Measurements from ENCODE around the gene JADE1.

- TF ChIP-seq POLR2A (IDR thresholded peaks at IDR 0.05; ENCODE audit: low read length) (no peak), MAZ (IDR thresholded peaks at IDR 0.05; ENCODE audit: borderline replicate concordance, low read depth, low read length) (no peak), CTCF (IDR thresholded peaks at IDR 0.05) (no peak), FOSB (CRISPR knock-in tag; IDR thresholded peaks at IDR 0.05) (no peak), RCOR1 (IDR thresholded peaks at IDR 0.05; ENCODE audit: low read depth, low read length) (no peak), REST (IDR thresholded peaks at IDR 0.05) (no peak)
Measured at GRCh38 chr4:128846063-128846462, 36.6 kb downstream of the JADE1 start.
